ENCODE results near the gene PDK3. TPM values are rescaled to one million over a fixed set of nuclear protein-coding genes. Genes with fewer than 3 reads are reported as not detected.

The PDK3 gene
- total RNA-seq, 1 experiment from 2014 or later = 6.6 TPM

DNA sequence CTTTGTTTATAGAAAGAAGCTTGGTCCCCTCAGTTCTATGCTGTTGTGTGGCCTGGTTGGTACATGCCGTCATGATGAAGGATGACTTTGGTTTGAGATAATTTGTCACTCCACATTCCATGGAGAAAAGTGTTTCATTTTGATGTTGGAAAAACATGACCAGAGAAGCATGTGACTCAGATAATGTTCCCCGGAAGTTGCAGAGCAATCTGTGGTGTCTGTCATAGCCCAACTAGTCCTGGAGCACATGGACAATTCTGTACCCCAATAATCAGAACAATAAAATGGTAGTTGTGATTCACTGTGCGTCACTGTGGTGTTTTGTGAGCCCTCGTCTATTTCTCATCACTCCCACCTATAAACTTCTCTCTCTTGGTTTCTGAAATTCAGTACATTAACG is 85.1 kb downstream of the PDK3 start:
- no peaks in the 10 kb centered on the region for H3K36me3 ChIP-seq (ENCODE audit: insufficient read depth, low read length, poor library complexity, severe bottlenecking)
- peaks cover 40% of the 10 kb centered on the region for H3K27me3 ChIP-seq (replicated peaks; ENCODE audit: insufficient read depth, low read depth, low read length, poor library complexity)
- intact Hi-C loops (cut with micrococcal nuclease; ENCODE audit: unreplicated experiment) = no loop called here
- no peak for TF ChIP-seq EZH2 (IDR thresholded peaks at IDR 0.05; ENCODE audit: borderline replicate concordance, low read depth, low read length, poor library complexity, severe bottlenecking)
- TF ChIP-seq, protein P1, sequence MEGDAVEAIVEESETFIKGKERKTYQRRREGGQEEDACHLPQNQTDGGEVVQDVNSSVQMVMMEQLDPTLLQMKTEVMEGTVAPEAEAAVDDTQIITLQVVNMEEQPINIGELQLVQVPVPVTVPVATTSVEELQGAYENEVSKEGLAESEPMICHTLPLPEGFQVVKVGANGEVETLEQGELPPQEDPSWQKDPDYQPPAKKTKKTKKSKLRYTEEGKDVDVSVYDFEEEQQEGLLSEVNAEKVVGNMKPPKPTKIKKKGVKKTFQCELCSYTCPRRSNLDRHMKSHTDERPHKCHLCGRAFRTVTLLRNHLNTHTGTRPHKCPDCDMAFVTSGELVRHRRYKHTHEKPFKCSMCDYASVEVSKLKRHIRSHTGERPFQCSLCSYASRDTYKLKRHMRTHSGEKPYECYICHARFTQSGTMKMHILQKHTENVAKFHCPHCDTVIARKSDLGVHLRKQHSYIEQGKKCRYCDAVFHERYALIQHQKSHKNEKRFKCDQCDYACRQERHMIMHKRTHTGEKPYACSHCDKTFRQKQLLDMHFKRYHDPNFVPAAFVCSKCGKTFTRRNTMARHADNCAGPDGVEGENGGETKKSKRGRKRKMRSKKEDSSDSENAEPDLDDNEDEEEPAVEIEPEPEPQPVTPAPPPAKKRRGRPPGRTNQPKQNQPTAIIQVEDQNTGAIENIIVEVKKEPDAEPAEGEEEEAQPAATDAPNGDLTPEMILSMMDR (conservative IDR thresholded peaks at IDR 0.05; ENCODE audit: low read depth, low read length) = no peak
- no peak overlapping the region for H3K4me3 ChIP-seq (ENCODE audit: low read depth, low read length, poor library complexity, severe bottlenecking)
- POLR2A ChIA-PET (ENCODE audit: low non-redundant PET) = no interaction called here
- CTCF ChIA-PET = interaction anchor here (0.6 kb wide), 1 partner anchor 10 kb away, joined by 3 read pairs; no protein-coding TSS in a partner anchor
- no peaks in the 10 kb centered on the region for H3K4me1 ChIP-seq (ENCODE audit: insufficient read depth, low read length, poor library complexity, severe bottlenecking)
- BruUV-seq (replicated peaks) = no TSS peak
- H3K9me3 ChIP-seq (ENCODE audit: low read depth, low read length, poor library complexity, severe bottlenecking) = no peaks in the 10 kb centered on the region
- H3K27ac ChIP-seq (ENCODE audit: low read depth, low read length, poor library complexity, severe bottlenecking) = no peak overlapping the region
- DNase-seq (ENCODE audit: low spot score) = no peak

DNA sequence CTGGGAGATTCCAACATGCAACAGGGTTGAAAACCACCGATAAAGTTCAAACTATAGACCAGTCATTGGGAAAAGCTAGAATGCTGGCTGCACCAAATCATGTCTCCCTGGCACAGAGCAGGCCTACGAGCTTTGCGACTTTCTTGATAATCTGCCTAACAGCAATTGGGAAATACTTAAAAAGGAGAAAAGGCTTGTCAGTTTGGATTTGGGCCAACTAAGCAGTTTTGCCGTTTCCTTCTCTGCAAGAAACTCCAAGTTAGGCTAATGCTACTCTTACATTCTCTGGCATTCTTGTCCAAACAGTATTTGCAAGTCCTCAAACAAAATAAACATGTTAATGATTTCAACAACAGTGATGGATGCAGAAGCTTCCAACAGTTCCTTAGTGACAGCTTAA is 87.9 kb downstream of the PDK3 start:
- no TSS peak for BruUV-seq (replicated peaks)
- CTCF ChIA-PET = no interaction called here
- POLR2A ChIA-PET (ENCODE audit: low non-redundant PET) = no interaction called here

GRCh38 chrX:24561121-24561520 is 96.0 kb downstream of the PDK3 start:
- CTCF ChIA-PET = no interaction called here
- DNase-seq (ENCODE audit: low spot score) = peak; percentile 44

More for the DNA sequence above, 87.9 kb downstream of the PDK3 start:
- DNase-seq (ENCODE audit: low spot score) = peak; percentile 20
- Histone ChIP-seq H3K36me3 (ENCODE audit: insufficient read depth, low read length, poor library complexity, severe bottlenecking) (no peaks in the 10 kb centered on the region), H3K4me3 (ENCODE audit: low read depth, low read length, poor library complexity, severe bottlenecking) (no peak overlapping the region), H3K27ac (ENCODE audit: low read depth, low read length, poor library complexity, severe bottlenecking) (no peak overlapping the region), H3K27me3 (replicated peaks; ENCODE audit: insufficient read depth, low read depth, low read length, poor library complexity) (peaks cover 28% of the 10 kb centered on the region), H3K4me1 (ENCODE audit: insufficient read depth, low read length, poor library complexity, severe bottlenecking) (no peaks in the 10 kb centered on the region), H3K9me3 (ENCODE audit: low read depth, low read length, poor library complexity, severe bottlenecking) (no peaks in the 10 kb centered on the region)
- intact Hi-C loops (cut with micrococcal nuclease; ENCODE audit: unreplicated experiment) = no loop called here
- TF ChIP-seq, protein P1 (conservative IDR thresholded peaks at IDR 0.05; ENCODE audit: low read depth, low read length) = no peak
- TF ChIP-seq EZH2 (IDR thresholded peaks at IDR 0.05; ENCODE audit: borderline replicate concordance, low read depth, low read length, poor library complexity, severe bottlenecking) = no peak

More at GRCh38 chrX:24561121-24561520, 96.0 kb downstream of the PDK3 start:
- no peaks in the 10 kb centered on the region for H3K36me3 ChIP-seq (ENCODE audit: insufficient read depth, low read length, poor library complexity, severe bottlenecking)
- BruUV-seq (replicated peaks) = no TSS peak
- intact Hi-C loops (cut with micrococcal nuclease; ENCODE audit: unreplicated experiment) = loop anchor here (5.0 kb wide), 1 partner anchor 164 kb away; no protein-coding TSS in a partner anchor
- H3K27me3 ChIP-seq (replicated peaks; ENCODE audit: insufficient read depth, low read depth, low read length, poor library complexity) = no peaks in the 10 kb centered on the region
- TF ChIP-seq, protein P1 (conservative IDR thresholded peaks at IDR 0.05; ENCODE audit: low read depth, low read length) = peak; percentile 49
- no peak for TF ChIP-seq EZH2 (IDR thresholded peaks at IDR 0.05; ENCODE audit: borderline replicate concordance, low read depth, low read length, poor library complexity, severe bottlenecking)
- H3K9me3 ChIP-seq (ENCODE audit: low read depth, low read length, poor library complexity, severe bottlenecking) = no peaks in the 10 kb centered on the region
- POLR2A ChIA-PET (ENCODE audit: low non-redundant PET) = no interaction called here
- no peak overlapping the region for H3K4me3 ChIP-seq (ENCODE audit: low read depth, low read length, poor library complexity, severe bottlenecking)
- H3K4me1 ChIP-seq (ENCODE audit: insufficient read depth, low read length, poor library complexity, severe bottlenecking) = no peaks in the 10 kb centered on the region
- H3K27ac ChIP-seq (ENCODE audit: low read depth, low read length, poor library complexity, severe bottlenecking) = no peak overlapping the region

Data from A673 (cell line).